ENCODE measurements around the gene BLM. TPM values are rescaled to one million over a fixed set of nuclear protein-coding genes. Genes with fewer than 3 reads are reported as not detected.

The BLM gene
- total and polyA plus RNA-seq, 4 donors: 2.2 to 8.7 (median 3.8) TPM

DNA sequence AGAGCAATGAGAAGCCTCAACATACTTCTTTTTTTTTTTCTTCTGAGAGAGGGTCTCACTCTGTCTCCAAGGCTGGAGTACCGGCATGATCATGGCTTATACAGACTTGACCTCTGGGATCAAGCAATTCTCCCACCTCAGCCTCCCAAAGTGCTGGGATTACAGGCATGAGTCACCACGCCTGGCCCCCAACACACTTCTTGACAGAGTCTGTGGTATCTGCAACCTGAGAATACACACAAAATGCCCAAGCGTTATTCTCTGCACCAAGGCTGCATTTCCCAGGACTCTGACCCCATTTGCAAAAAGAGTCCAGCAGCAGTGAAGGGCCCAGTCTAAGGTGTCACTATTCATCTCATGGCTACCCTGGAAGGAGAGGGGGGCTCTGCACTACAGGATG lies 42.7 kb upstream of the BLM start:
- Histone ChIP-seq H3K36me3 (ENCODE audit: control insufficient read depth in 4 of 4, insufficient read depth in 4 of 4, low read length in 4 of 4) (no peaks in the 10 kb centered on the region), H3K9ac (ENCODE audit: insufficient read depth in 1 of 2, low read length in 2 of 2) (no peak overlapping the region), H3K27ac (ENCODE audit: low read depth in 1 of 2, low read length in 1 of 2) (no peak overlapping the region), H3K9me3 (ENCODE audit: control insufficient read depth in 4 of 4, insufficient read depth in 3 of 4, low read length in 3 of 4) (no peaks in the 10 kb centered on the region), H3K27me3 (ENCODE audit: control insufficient read depth in 3 of 3, insufficient read depth in 3 of 3, low read length in 2 of 3) (no peaks in the 10 kb centered on the region), H3K4me1 (ENCODE audit: control insufficient read depth in 5 of 5, insufficient read depth in 5 of 5, low read length in 5 of 5) (no peaks in the 10 kb centered on the region), H3K4me3 (no peak overlapping the region)
- ATAC-seq (ENCODE audit: insufficient read depth, low FRiP score) (no peak), DNase-seq (no peak)
- 88 to 89% methylated on average over 3 of the region's 3 CpGs for WGBS, 2 donors
- TF ChIP-seq, protein P1, sequence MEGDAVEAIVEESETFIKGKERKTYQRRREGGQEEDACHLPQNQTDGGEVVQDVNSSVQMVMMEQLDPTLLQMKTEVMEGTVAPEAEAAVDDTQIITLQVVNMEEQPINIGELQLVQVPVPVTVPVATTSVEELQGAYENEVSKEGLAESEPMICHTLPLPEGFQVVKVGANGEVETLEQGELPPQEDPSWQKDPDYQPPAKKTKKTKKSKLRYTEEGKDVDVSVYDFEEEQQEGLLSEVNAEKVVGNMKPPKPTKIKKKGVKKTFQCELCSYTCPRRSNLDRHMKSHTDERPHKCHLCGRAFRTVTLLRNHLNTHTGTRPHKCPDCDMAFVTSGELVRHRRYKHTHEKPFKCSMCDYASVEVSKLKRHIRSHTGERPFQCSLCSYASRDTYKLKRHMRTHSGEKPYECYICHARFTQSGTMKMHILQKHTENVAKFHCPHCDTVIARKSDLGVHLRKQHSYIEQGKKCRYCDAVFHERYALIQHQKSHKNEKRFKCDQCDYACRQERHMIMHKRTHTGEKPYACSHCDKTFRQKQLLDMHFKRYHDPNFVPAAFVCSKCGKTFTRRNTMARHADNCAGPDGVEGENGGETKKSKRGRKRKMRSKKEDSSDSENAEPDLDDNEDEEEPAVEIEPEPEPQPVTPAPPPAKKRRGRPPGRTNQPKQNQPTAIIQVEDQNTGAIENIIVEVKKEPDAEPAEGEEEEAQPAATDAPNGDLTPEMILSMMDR (IDR thresholded peaks at IDR 0.05; ENCODE audit: control extremely low read depth, extremely low read depth): no peak

DNA sequence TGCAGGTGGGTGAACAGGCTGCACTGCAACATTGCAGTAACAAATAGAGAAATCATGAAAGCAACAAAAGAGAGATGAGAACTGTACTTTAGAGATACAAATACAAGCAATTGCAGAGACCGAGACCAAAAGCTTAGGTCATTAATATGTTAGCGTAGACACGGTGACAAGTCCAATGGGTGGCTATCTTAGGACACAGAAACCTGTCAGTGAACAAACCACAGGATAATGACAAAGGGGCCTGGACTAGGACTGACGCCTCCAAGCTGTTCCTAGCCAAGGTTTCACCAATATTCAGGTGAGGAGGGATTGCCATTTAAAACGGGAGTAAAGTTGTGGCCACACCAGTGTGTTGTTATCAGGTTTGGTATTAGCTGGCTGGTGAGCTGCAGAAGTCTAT lies 41.7 kb upstream of the BLM start:
- no peaks in the 10 kb centered on the region for H3K36me3 ChIP-seq (ENCODE audit: control insufficient read depth in 4 of 4, insufficient read depth in 4 of 4, low read length in 4 of 4)
- no peak overlapping the region for H3K4me3 ChIP-seq
- 93% methylated on average over 5 of the region's 5 CpGs for WGBS, 2 donors
- H3K4me1 ChIP-seq (ENCODE audit: control insufficient read depth in 5 of 5, insufficient read depth in 5 of 5, low read length in 5 of 5): no peaks in the 10 kb centered on the region
- TF ChIP-seq, protein P1 (IDR thresholded peaks at IDR 0.05; ENCODE audit: control extremely low read depth, extremely low read depth): no peak
- H3K27me3 ChIP-seq (ENCODE audit: control insufficient read depth in 3 of 3, insufficient read depth in 3 of 3, low read length in 2 of 3): no peaks in the 10 kb centered on the region
- no peak for DNase-seq
- no peak overlapping the region for H3K27ac ChIP-seq (ENCODE audit: low read depth in 1 of 2, low read length in 1 of 2)
- no peak overlapping the region for H3K9ac ChIP-seq (ENCODE audit: insufficient read depth in 1 of 2, low read length in 2 of 2)
- no peak for ATAC-seq (ENCODE audit: insufficient read depth, low FRiP score)
- no peaks in the 10 kb centered on the region for H3K9me3 ChIP-seq (ENCODE audit: control insufficient read depth in 4 of 4, insufficient read depth in 3 of 4, low read length in 3 of 4)

DNA sequence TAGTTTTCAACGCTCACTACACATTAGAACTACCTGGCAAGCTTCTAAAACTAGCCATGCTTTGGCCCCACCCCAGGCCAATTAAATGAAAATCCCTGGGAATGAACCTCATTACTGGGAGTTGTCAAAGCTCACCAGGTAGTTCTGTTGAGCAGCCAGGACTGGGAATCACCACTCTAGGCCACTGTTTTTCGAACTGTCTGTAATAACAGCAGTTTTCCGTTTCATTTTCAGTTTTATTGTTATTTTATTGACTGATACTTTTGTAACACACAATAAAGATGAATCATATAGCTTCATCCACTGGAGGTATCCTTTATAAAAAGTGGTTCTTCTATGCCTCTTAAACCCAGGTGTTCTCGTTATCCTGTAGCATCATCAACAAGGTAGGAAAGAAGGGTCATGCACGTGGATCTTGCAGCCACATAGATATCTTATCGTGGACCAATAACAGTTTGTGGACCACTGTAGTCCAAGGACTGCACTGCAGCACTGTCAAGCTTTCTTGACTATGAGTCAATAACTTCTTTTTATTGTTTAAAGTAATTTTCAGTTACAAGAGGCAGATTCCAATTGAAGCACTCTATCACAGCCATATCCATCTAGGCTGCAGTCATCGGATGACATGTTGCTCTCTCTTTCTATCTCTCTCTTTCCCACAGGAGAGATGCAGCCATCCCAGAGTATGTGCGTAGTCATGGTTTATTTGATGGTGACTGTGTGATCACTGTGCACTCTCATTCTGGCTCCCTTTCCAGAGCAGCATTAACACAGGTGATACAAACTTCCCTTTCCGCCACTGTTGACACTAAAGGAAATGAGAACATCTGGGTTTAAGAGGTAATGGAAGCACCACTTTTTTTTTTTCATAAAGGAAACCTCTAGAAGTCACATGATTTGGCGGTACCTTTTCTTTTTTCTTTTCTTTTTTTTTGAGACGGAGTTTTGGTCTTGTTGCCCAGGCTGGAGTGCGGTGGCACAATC lies 39.0 kb upstream of the BLM start:
- Histone ChIP-seq H3K4me1 (ENCODE audit: control insufficient read depth in 5 of 5, insufficient read depth in 5 of 5, low read length in 5 of 5) (no peaks in the 10 kb centered on the region), H3K4me3 (no peak overlapping the region), H3K27ac (ENCODE audit: low read depth in 1 of 2, low read length in 1 of 2) (no peak overlapping the region), H3K27me3 (ENCODE audit: control insufficient read depth in 3 of 3, insufficient read depth in 3 of 3, low read length in 2 of 3) (no peaks in the 10 kb centered on the region), H3K36me3 (ENCODE audit: control insufficient read depth in 4 of 4, insufficient read depth in 4 of 4, low read length in 4 of 4) (no peaks in the 10 kb centered on the region), H3K9ac (ENCODE audit: insufficient read depth in 1 of 2, low read length in 2 of 2) (no peak overlapping the region), H3K9me3 (ENCODE audit: control insufficient read depth in 4 of 4, insufficient read depth in 3 of 4, low read length in 3 of 4) (no peaks in the 10 kb centered on the region)
- no peak for DNase-seq
- 82 to 87% methylated on average over 11 to 12 of the region's 12 CpGs for WGBS, 2 donors
- TF ChIP-seq, protein P1 (IDR thresholded peaks at IDR 0.05; ENCODE audit: control extremely low read depth, extremely low read depth): no peak
- ATAC-seq (ENCODE audit: insufficient read depth, low FRiP score): no peak

Data from lung (tissue), 12 donors.